Activated CD4-positive, alpha-beta T cell treated with anti-CD3 and anti-CD28 coated beads, Interleukin-2, amount 50 U/mL, for 1 hour (primary cell): ENCODE results near the gene TMEM72.
"Not testable (repeated sequence)": the region's sequence is repeated elsewhere in the genome, so short reads cannot be mapped to it uniquely, and the experiment has no call there.

ENCODE experiments used
- DNase-seq: peaks from one replicate; pipeline ENCODE4 v3.0.0-alpha.2; 2020

Gene TMEM72

GRCh38 chr10:44911081-44911540 lies at the start of gene TMEM72:
Gene TMEM72, plus strand, starts transcription at chr10:44911337. Its CDS starts 176 bp downstream, at chr10:44911513.
- no peak for DNase-seq

- no peak for DNase-seq
Observed at GRCh38 chr10:44862006-44862751, 49.0 kb upstream of the TMEM72 start.

GRCh38 chr10:44862924-44863323 lies 48.2 kb upstream of the TMEM72 start:
- DNase-seq = no peak

- no peak for DNase-seq
Observed at GRCh38 chr10:44863344-44864047, 47.6 kb upstream of the TMEM72 start.

GRCh38 chr10:44864051-44864450 lies 47.1 kb upstream of the TMEM72 start:
- peak; percentile 6 for DNase-seq

- peak; percentile 84 for DNase-seq
Observed at GRCh38 chr10:44864637-44865288, 46.4 kb upstream of the TMEM72 start.

GRCh38 chr10:44865289-44865671 lies 45.9 kb upstream of the TMEM72 start:
- DNase-seq = no peak

GRCh38 chr10:44866367-44866766 lies 44.8 kb upstream of the TMEM72 start:
- not testable (repeated sequence) for DNase-seq

GRCh38 chr10:44870031-44870430 lies 41.1 kb upstream of the TMEM72 start:
- no peak for DNase-seq

- DNase-seq = no peak
Observed at GRCh38 chr10:44873160-44873559, 38.0 kb upstream of the TMEM72 start.

GRCh38 chr10:44874166-44874565 lies 37.0 kb upstream of the TMEM72 start:
- DNase-seq = no peak

GRCh38 chr10:44878706-44879530 lies 32.2 kb upstream of the TMEM72 start:
- peak; percentile 62 for DNase-seq

GRCh38 chr10:44879531-44879899 lies 31.6 kb upstream of the TMEM72 start:
- DNase-seq = no peak

GRCh38 chr10:44880090-44880715 lies 30.9 kb upstream of the TMEM72 start:
- no peak for DNase-seq

- no peak for DNase-seq
Observed at GRCh38 chr10:44881649-44882048, 29.5 kb upstream of the TMEM72 start.

GRCh38 chr10:44882166-44882720 lies 28.9 kb upstream of the TMEM72 start:
- no peak for DNase-seq

- no peak for DNase-seq
Observed at GRCh38 chr10:44883593-44884331, 27.4 kb upstream of the TMEM72 start.

GRCh38 chr10:44885710-44886109 lies 25.4 kb upstream of the TMEM72 start:
- DNase-seq = no peak

GRCh38 chr10:44886966-44887365 lies 24.2 kb upstream of the TMEM72 start:
- DNase-seq = no peak

- no peak for DNase-seq
Observed at GRCh38 chr10:44888886-44889285, 22.3 kb upstream of the TMEM72 start.

GRCh38 chr10:44889834-44890233 lies 21.3 kb upstream of the TMEM72 start:
- no peak for DNase-seq
